T-cell (primary cell): ENCODE data around the gene RPL5. TPM values are rescaled to one million over a fixed set of nuclear protein-coding genes. Genes with fewer than 3 reads are reported as not detected.

Experiments
- ATAC-seq, 4 experiments: fragments of 200-7000 bp in 3 of 4; fragments of 150-1000 bp in 1 of 4; cut with Tn5 transposase; replicated peaks in 1 of 4; 1 replicate in 3 of 4; 2 replicates in 1 of 4; pipeline ENCODE4 v1.10.0; 2021; ENCODE audit warnings: moderate library complexity in 3 of 4, mild to moderate bottlenecking in 2 of 4, moderate number of reproducible peaks in 1 of 4
- CTCF ChIA-PET, 2 donors: fragments of 300-600 bp; sonication (Branson Sonifier 250); formaldehyde crosslinking; loops; one replicate each; lab custom pipeline; 2022; ENCODE audit warnings: antibody characterized with exemption in 2 of 2; lab: Charles Lee
- POLR2A ChIA-PET, 2 donors: fragments of 300-600 bp; sonication (Branson Sonifier 250); formaldehyde crosslinking; loops; one replicate each; lab custom pipeline; 2022; ENCODE audit warnings: antibody characterized with exemption in 2 of 2; lab: Charles Lee
- DNase-seq, 35 experiments: peaks; one replicate each; pipeline versions ENCODE4 v3.0.0 to v3.0.0-alpha.2; 2013 to 2023
- H3K27ac ChIP-seq: one replicate; pipeline ENCODE4 v1.5.1; 2013; ENCODE audit warnings: low read length
- H3K27me3 ChIP-seq, 2 experiments: replicated peaks in 1 of 2; 1 replicate in 1 of 2; 2 replicates in 1 of 2; pipeline versions ENCODE4 v1.6.1 to v1.7.0; 2013; ENCODE audit warnings: low read length in 1 of 2, mixed read lengths in 1 of 2; ENCODE audit not compliant: control insufficient read depth in 2 of 2, insufficient read depth in 2 of 2; ENCODE audit errors: extremely low read depth in 1 of 2
- H3K36me3 ChIP-seq, 2 donors: 1 replicate in 1 of 2; 2 replicates in 1 of 2; pipeline versions ENCODE4 v1.6.1 to v1.7.0; 2013; ENCODE audit warnings: low read length in 1 of 2; ENCODE audit not compliant: control insufficient read depth in 2 of 2, insufficient read depth in 1 of 2; ENCODE audit errors: extremely low read depth in 1 of 2
- H3K4me1 ChIP-seq, 2 experiments: 1 replicate in 1 of 2; 2 replicates in 1 of 2; pipeline versions ENCODE4 v1.6.1 to v1.7.0; 2013; ENCODE audit warnings: low read length in 2 of 2, mixed read lengths in 1 of 2; ENCODE audit not compliant: insufficient read depth in 2 of 2, control insufficient read depth in 1 of 2; ENCODE audit errors: extremely low read depth in 1 of 2
- H3K4me3 ChIP-seq, 2 donors: 1 replicate in 1 of 2; 2 replicates in 1 of 2; pipeline versions ENCODE4 v1.5.1 to v1.7.0; 2013; ENCODE audit warnings: mild to moderate bottlenecking in 2 of 2, low read length in 1 of 2, moderate library complexity in 1 of 2; ENCODE audit not compliant: control insufficient read depth in 1 of 2; ENCODE audit errors: extremely low read depth in 1 of 2
- H3K9me3 ChIP-seq: 2 replicates; pipeline ENCODE4 v1.7.0; 2013
- H3K27ac Mint-ChIP-seq, 2 donors: one replicate each; pipeline ENCODE4 v1.8.0; 2020 to 2021; ENCODE audit warnings: mild to moderate bottlenecking in 2 of 2, mixed read lengths in 2 of 2
- H3K27me3 Mint-ChIP-seq, 2 donors: one replicate each; pipeline ENCODE4 v1.8.0; 2021 to 2022; ENCODE audit warnings: mixed read lengths in 2 of 2
- H3K36me3 Mint-ChIP-seq: one replicate; pipeline ENCODE4 v1.8.0; 2021; ENCODE audit warnings: mixed read lengths
- H3K4me1 Mint-ChIP-seq, 3 donors: one replicate each; pipeline ENCODE4 v1.8.0; 2020 to 2022; ENCODE audit warnings: mixed read lengths in 3 of 3, mild to moderate bottlenecking in 1 of 3
- H3K4me3 Mint-ChIP-seq, 3 donors: one replicate each; pipeline ENCODE4 v1.8.0; 2020 to 2022; ENCODE audit warnings: mild to moderate bottlenecking in 3 of 3, mixed read lengths in 3 of 3, moderate library complexity in 3 of 3
- H3K9me3 Mint-ChIP-seq, 3 donors: one replicate each; pipeline ENCODE4 v1.8.0; 2020 to 2022; ENCODE audit warnings: mixed read lengths in 3 of 3
- WGBS: methylation state at CpG from one replicate; pipeline ENCODE4 v1.1.5; 2013; ENCODE audit warnings: missing lambda C conversion rate; ENCODE audit not compliant: insufficient coverage; 5-methylcytosine and 5-hydroxymethylcytosine counted together
- total RNA-seq, 35 experiments: library from RNA in 6 of 35; stranded (reverse) in 6 of 35; fragments of 120-200 nt in 1 of 35; gene quantifications; one replicate each; pipeline versions ENCODE4 v1.2.1 to v1.2.4 and lab custom pipeline; 2013 to 2026

RPL5 gene
- total RNA-seq, 5 donors from 2014 or later (not counting 1 experiment from before 2014, with no cell fraction given): 1,327 to 1,558 (median 1,433) TPM

DNA sequence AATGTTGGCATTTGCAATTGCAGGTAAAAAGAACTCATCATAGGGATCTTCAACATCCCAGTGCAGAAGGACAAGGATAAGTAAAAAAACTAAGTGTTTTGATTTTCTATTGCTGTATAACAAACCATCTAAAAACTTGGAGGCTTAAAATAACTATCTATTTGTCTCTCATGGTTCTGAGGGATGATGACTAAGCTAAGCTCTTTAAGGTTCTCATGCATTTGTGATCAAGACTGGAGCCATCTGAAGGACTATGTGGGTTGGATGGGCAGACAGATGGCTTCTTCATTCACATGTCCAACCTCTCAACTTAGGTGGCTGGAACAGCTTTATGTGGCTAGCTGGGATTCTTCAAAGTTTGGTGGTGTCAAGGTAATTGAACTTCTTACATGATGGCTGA, 51.5 kb downstream of the RPL5 start:
- peak overlapping the region; percentile 60 for H3K27ac ChIP-seq
- H3K9me3 Mint-ChIP-seq: no peaks in the 10 kb centered on the region

DNA sequence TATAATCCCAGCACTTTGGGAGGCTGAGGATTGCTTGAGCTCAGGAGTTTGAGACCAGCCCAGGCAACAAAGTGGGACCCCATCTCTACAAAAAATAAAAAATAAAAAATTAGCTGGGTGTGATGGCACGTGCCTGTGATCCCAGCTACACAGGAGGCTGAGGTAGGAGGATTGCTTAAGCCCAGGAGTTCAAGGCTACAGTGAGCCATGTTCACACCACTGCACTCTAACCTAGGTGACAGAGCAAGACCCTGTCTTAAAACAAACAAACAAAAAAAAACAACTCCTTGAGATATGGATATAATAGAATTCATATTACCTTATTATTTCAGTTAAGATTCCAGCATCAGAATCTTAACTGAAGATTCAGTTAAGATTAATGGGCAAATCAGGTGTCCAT, 52.4 kb downstream of the RPL5 start:
- H3K4me1 ChIP-seq: peaks cover 16 to 25% of the 10 kb centered on the region in 2 experiments
- no peaks in the 10 kb centered on the region for H3K36me3 ChIP-seq
- no peak for ATAC-seq
- no peaks in the 10 kb centered on the region for H3K27me3 ChIP-seq
- WGBS: no CpG with 5 or more reads among the region's 1 CpG
- no peak overlapping the region for H3K4me3 ChIP-seq
- ChIA-PET CTCF (interaction anchor here (0.7 to 1.4 kb wide), 4 partner anchors 25 to 574 kb away, joined by 3 to 7 read pairs (median 3); no protein-coding TSS in a partner anchor), POLR2A (no interaction called here)
- Mint-ChIP-seq H3K9me3 (peaks cover 0 to 4% (median 4%) of the 10 kb centered on the region in 3 donors), H3K36me3 (peaks cover 2% of the 10 kb centered on the region), H3K4me3 (no peak overlapping the region), H3K4me1 (peaks cover 46 to 51% (median 50%) of the 10 kb centered on the region in 3 donors), H3K27ac (peak overlapping the region; percentile 94 to 97), H3K27me3 (no peaks in the 10 kb centered on the region)
- no peak for DNase-seq
- H3K27ac ChIP-seq: peak overlapping the region; percentile 60
- H3K9me3 ChIP-seq: no peaks in the 10 kb centered on the region

More for the DNA sequence above, 51.5 kb downstream of the RPL5 start:
- H3K4me1 Mint-ChIP-seq: peaks cover 45 to 50% (median 48%) of the 10 kb centered on the region in 3 donors
- Histone ChIP-seq H3K4me3 (no peak overlapping the region), H3K9me3 (no peaks in the 10 kb centered on the region), H3K27me3 (no peaks in the 10 kb centered on the region), H3K4me1 (peaks cover 21 to 26% of the 10 kb centered on the region in 2 experiments), H3K36me3 (no peaks in the 10 kb centered on the region)
- ATAC-seq (peak in 3 of 4 experiments; percentile 23 to 62 (median 60)), DNase-seq (peak in 1 of 35 experiments; percentile 16)
- ChIA-PET POLR2A (interaction anchor here (0.5 to 0.6 kb wide), 3 partner anchors 23 to 194 kb away, joined by 3 to 5 read pairs (median 5); no protein-coding TSS in a partner anchor), CTCF (interaction anchor here (0.5 to 1.8 kb wide), 12 partner anchors 21 to 935 kb away, joined by 3 to 11 read pairs (median 4); partner anchors contain the start of genes BRDT (in 1 of the 2) and DIPK1A (in 1 of the 2))
- peaks cover 2% of the 10 kb centered on the region for H3K36me3 Mint-ChIP-seq
- peak overlapping the region; percentile 94 to 97 for H3K27ac Mint-ChIP-seq
- peak overlapping the region in 2 of 3 donors; percentile 39 to 53 for H3K4me3 Mint-ChIP-seq
- H3K27me3 Mint-ChIP-seq: no peaks in the 10 kb centered on the region

DNA sequence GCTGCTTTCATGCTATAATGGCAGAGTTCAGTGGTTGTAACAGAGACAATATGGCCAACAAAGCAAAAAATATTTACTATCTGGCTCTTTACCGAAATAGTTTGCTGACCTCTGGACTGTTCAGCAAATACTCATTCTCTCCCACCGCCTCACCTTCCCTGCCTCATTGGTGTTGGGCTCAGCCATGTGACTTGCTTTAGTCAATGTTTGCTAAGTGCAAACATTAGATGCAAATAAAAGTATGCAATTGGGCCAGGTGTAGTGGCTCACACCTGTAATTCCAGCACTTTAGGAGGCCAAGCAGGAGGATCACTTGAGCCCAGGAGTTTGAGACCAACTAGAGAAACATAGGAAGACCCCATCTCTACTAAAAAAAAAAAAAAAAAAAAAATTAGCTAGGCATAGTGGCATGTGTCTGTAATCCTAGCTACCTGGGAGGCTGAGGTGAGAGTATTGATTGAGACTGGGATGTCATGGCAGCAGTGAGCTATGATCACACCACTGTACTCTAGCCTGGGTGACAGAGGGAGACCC, 55.1 kb downstream of the RPL5 start:
- Histone ChIP-seq H3K9me3 (no peaks in the 10 kb centered on the region), H3K4me3 (no peak overlapping the region), H3K27me3 (no peaks in the 10 kb centered on the region), H3K27ac (no peak overlapping the region), H3K36me3 (no peaks in the 10 kb centered on the region), H3K4me1 (peaks cover 16 to 18% of the 10 kb centered on the region in 2 experiments)
- POLR2A ChIA-PET: interaction anchor here in 1 of 2 donors (0.7 kb wide), 1 partner anchor 23 kb away, joined by 10 read pairs; no protein-coding TSS in a partner anchor
- WGBS: no CpG with 5 or more reads among the region's 2 CpGs
- Mint-ChIP-seq H3K27ac (peak overlapping the region; percentile 62 to 74), H3K4me3 (no peak overlapping the region), H3K9me3 (peaks cover 0 to 7% (median 4%) of the 10 kb centered on the region in 3 donors), H3K27me3 (no peaks in the 10 kb centered on the region), H3K36me3 (peaks cover 2% of the 10 kb centered on the region), H3K4me1 (peaks cover 41 to 42% (median 42%) of the 10 kb centered on the region in 3 donors)
- DNase-seq: no peak
- CTCF ChIA-PET: interaction anchor here (0.6 to 1.5 kb wide), 3 partner anchors 8 to 107 kb away, joined by 3 to 4 read pairs (median 3); no protein-coding TSS in a partner anchor
- ATAC-seq: no peak

DNA sequence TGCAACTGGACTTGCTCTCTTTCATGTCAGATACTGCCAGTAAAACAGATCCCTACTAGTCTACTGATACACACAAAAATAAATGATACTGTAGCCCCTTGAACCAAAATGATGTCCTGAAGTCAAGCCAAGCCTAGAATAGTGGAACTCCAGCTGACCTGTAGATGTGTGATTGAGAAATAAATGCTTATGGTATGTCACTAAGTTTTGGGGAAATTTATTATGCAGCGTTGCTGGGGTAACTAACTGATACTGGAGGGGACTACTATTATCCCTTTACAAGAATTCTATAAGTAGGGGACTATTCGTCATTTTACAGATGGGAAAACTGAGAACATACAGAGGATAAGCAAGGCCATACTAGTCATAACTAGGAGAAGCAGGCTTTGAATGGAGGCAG, 55.6 kb downstream of the RPL5 start:
- no CpG with 5 or more reads among the region's 2 CpGs for WGBS
- Histone ChIP-seq H3K27ac (no peak overlapping the region), H3K4me1 (peaks cover 15 to 16% of the 10 kb centered on the region in 2 experiments), H3K27me3 (no peaks in the 10 kb centered on the region), H3K9me3 (no peaks in the 10 kb centered on the region), H3K4me3 (no peak overlapping the region), H3K36me3 (no peaks in the 10 kb centered on the region)
- Mint-ChIP-seq H3K4me3 (no peak overlapping the region), H3K27me3 (no peaks in the 10 kb centered on the region), H3K27ac (peak overlapping the region; percentile 62 to 74), H3K9me3 (peaks cover 0 to 7% (median 4%) of the 10 kb centered on the region in 3 donors), H3K36me3 (no peaks in the 10 kb centered on the region), H3K4me1 (peaks cover 37 to 39% (median 39%) of the 10 kb centered on the region in 3 donors)
- DNase-seq (no peak), ATAC-seq (no peak)
- POLR2A ChIA-PET: interaction anchor here in 1 of 2 donors (0.7 kb wide), 1 partner anchor 23 kb away, joined by 10 read pairs; no protein-coding TSS in a partner anchor
- CTCF ChIA-PET: interaction anchor here (0.6 to 1.3 kb wide), 2 partner anchors 9 to 107 kb away, joined by 3 read pairs; no protein-coding TSS in a partner anchor

Other genes with a start within 250 kb of the RPL5 start
- 1 to 10 TPM; 1.5 to 2.4 (median 2.0) TPM for gene EVI5, start 46.9 kb upstream of the RPL5 start, total RNA-seq
- gene DIPK1A, start 129.4 kb downstream of the RPL5 start, total RNA-seq: 10 to 100 TPM in 4 of 5 donors, 1 to 10 TPM in 1; 8.9 to 16.0 (median 14.4) TPM
- gene MTF2, start 247.2 kb downstream of the RPL5 start, total RNA-seq: 10 to 100 TPM; 40.1 to 49.2 (median 47.4) TPM